Uterus (tissue), 2 donors: Measurements from ENCODE around the gene SFTPA2.

Experiments
- CTCF ChIP-seq, 4 experiments: fragments of 200-600 bp in 2 of 4; fragments of 450-650 bp in 2 of 4; sonication (generic) in 2 of 4; IDR thresholded peaks; one replicate each; pipeline ENCODE4 v1.5.1; 2016 to 2019; ENCODE audit warnings: antibody characterized with exemption in 4 of 4, mild to moderate bottlenecking in 2 of 4, moderate library complexity in 1 of 4
- POLR2A ChIP-seq, 2 donors: fragments of 450-650 bp; IDR thresholded peaks; one replicate each; pipeline ENCODE4 v1.6.1; 2016; ENCODE audit warnings: antibody characterized with exemption in 2 of 2, mild to moderate bottlenecking in 1 of 2, moderate library complexity in 1 of 2

- no peak for TF ChIP-seq CTCF (IDR thresholded peaks at IDR 0.05)
- TF ChIP-seq POLR2A (IDR thresholded peaks at IDR 0.05): no peak
These were observed 26.7 kb upstream of the SFTPA2 start for GRCh38 chr10:79586933-79587332.
